ENCODE results near the gene CDON.

DNA sequence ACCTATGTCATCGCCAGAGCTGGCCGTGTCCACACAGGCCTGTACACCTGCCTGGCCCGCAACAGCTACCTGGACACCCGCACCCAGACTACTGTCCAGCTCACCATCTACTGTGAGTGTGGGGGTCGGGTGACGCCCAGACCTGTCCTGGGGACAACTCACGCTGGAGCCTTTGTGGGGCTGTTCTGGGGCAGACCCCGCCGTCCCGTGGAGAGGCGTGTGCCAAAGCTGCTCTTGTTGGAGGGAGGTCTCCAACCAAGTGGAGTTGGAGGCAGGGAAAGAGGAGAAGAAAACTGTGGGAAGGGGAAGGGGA is 112.5 kb downstream of the CDON start:
- TF ChIP-seq EZH2 (IDR thresholded peaks at IDR 0.05) (no peak), EZH2phosphoT487 (IDR thresholded peaks at IDR 0.05) (no peak)
- TF ChIP-seq, protein P1, sequence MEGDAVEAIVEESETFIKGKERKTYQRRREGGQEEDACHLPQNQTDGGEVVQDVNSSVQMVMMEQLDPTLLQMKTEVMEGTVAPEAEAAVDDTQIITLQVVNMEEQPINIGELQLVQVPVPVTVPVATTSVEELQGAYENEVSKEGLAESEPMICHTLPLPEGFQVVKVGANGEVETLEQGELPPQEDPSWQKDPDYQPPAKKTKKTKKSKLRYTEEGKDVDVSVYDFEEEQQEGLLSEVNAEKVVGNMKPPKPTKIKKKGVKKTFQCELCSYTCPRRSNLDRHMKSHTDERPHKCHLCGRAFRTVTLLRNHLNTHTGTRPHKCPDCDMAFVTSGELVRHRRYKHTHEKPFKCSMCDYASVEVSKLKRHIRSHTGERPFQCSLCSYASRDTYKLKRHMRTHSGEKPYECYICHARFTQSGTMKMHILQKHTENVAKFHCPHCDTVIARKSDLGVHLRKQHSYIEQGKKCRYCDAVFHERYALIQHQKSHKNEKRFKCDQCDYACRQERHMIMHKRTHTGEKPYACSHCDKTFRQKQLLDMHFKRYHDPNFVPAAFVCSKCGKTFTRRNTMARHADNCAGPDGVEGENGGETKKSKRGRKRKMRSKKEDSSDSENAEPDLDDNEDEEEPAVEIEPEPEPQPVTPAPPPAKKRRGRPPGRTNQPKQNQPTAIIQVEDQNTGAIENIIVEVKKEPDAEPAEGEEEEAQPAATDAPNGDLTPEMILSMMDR (IDR thresholded peaks at IDR 0.05) = no peak
